Testis (tissue), 2 donors: ENCODE measurements around the gene ATP5F1A.

Experiments used
- POLR2A ChIP-seq: fragments of 450-650 bp; IDR thresholded peaks from one replicate; pipeline ENCODE4 v1.6.1; 2017; ENCODE audit warnings: antibody characterized with exemption, mild to moderate bottlenecking, moderate library complexity
- TF ChIP-seq, protein P1 (sequence below), 3 experiments: fragments of 450-650 bp in 2 of 3; fragments of 200-600 bp in 1 of 3; sonication (generic) in 1 of 3; IDR thresholded peaks; one replicate each; pipeline ENCODE4 v1.5.1; 2016 to 2019; ENCODE audit warnings: antibody characterized with exemption in 3 of 3, mild to moderate bottlenecking in 2 of 3, moderate library complexity in 1 of 3

DNA sequence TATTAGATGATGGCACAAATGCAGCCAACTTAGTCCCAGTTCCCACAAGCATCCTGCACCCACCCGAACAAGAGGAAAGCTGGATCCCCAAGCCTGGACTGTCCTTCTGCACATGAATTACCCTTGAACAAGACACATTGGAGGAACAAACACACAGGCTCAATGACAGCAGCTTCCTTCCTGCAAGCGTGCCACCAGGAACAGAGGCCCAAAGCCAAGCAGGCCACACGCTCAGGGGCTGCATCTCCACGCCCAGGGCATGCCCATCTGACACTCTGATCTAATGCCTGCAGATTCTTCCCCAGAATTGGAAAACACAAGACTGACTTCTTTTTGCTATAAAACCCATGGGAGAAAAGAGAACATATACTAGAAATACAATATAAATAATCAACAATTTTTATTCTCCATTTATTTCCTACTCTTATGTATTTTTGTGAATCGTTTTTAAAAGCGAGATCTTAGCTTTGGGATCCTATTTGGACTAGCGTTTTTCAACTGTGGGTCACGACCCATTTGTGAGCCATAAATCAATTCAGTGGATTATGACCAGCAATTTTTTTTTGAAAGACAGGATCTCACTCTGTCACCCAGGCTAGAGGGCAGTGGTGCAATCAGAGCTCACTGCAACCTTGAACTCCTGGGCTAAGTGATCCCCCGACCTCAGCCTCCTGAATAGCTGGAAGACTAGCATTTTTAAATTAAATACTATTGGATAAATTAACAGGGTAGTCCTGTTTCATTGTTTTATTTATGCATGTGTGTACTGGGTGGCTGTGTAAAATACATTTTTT, 60.4 kb downstream of the ATP5F1A start:
- TF ChIP-seq, protein P1, sequence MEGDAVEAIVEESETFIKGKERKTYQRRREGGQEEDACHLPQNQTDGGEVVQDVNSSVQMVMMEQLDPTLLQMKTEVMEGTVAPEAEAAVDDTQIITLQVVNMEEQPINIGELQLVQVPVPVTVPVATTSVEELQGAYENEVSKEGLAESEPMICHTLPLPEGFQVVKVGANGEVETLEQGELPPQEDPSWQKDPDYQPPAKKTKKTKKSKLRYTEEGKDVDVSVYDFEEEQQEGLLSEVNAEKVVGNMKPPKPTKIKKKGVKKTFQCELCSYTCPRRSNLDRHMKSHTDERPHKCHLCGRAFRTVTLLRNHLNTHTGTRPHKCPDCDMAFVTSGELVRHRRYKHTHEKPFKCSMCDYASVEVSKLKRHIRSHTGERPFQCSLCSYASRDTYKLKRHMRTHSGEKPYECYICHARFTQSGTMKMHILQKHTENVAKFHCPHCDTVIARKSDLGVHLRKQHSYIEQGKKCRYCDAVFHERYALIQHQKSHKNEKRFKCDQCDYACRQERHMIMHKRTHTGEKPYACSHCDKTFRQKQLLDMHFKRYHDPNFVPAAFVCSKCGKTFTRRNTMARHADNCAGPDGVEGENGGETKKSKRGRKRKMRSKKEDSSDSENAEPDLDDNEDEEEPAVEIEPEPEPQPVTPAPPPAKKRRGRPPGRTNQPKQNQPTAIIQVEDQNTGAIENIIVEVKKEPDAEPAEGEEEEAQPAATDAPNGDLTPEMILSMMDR (IDR thresholded peaks at IDR 0.05): no peak
- no peak for TF ChIP-seq POLR2A
